Measurements from ENCODE around the gene SLC35B3. TPM values are rescaled to one million over a fixed set of nuclear protein-coding genes. Genes with fewer than 3 reads are reported as not detected.
"Not testable (repeated sequence)": the region's sequence is repeated elsewhere in the genome, so short reads cannot be mapped to it uniquely, and the experiment has no call there.

SLC35B3 gene
- total and polyA plus RNA-seq, 2 donors from 2014 or later, result 18.4 to 23.0 TPM

DNA sequence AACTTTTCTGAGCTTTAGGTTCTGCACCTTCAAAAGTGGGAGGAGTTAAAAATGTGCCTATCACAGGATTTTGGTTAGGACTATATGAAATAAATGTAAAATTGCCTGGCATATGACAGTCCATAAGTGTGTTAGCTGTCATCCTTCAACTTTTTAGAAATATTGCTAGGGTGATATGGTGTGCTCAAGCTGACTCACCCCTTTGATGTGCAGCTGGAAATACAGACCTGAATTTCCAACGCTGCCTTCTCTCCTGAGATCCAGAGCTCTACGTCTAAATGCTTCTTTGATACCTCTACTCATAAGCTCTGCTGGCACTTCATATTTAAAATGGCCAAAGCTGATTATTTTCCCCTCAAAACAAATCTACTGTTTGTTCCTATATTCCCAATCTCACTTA, 2.7 kb downstream of the SLC35B3 start:
- H3K9me3 ChIP-seq (ENCODE audit: control insufficient read depth in 2 of 3, insufficient read depth in 1 of 3, low read length in 3 of 3), result no peaks in the 10 kb centered on the region
- no peaks in the 10 kb centered on the region for H3K27me3 ChIP-seq (ENCODE audit: control insufficient read depth, insufficient read depth, low read length)
- no peak overlapping the region for H3K9ac ChIP-seq (ENCODE audit: low read length in 3 of 3)
- peaks cover 0 to 2% (median 0%) of the 10 kb centered on the region in 3 donors for H3K36me3 ChIP-seq (ENCODE audit: control insufficient read depth in 2 of 3, insufficient read depth in 3 of 3, low read length in 3 of 3)
- H3K4me1 ChIP-seq (ENCODE audit: control insufficient read depth in 2 of 3, insufficient read depth in 2 of 3, low read depth in 1 of 3, low read length in 3 of 3), result peaks cover 0 to 2% (median 0%) of the 10 kb centered on the region in 3 donors
- no peak overlapping the region for H3K27ac ChIP-seq (ENCODE audit: low read depth in 2 of 2, low read length in 2 of 2)
- H3K4me3 ChIP-seq (ENCODE audit: low read length in 3 of 3), result no peak overlapping the region
- intact Hi-C loops (cut with DNase I), result no loop called here
- DNase-seq (no peak), FAIRE-seq (no peak)
- TF ChIP-seq CTCF (IDR thresholded peaks at IDR 0.05; ENCODE audit: borderline replicate concordance, extremely low read depth, insufficient read depth), result no peak

DNA sequence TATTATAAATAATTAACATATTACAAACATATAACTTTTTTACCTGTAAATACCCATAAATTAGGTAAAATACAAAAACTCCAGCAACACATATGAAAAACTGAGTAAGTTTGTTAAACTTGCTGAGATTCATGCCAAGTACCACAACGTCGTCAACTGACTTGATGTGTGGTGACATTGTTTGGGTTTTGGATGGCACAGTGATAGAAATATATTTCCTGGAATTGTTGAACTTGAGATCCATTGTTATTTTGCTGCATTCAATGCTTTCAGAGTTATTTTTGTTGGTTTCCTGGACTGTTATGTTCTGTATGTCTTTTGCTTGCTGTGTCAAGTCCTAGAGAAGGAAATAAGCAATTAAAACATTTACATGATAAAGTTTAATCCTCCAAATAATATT, 5.5 kb downstream of the SLC35B3 start:
- Histone ChIP-seq H3K9ac (ENCODE audit: low read length in 3 of 3) (no peak overlapping the region), H3K27me3 (ENCODE audit: control insufficient read depth, insufficient read depth, low read length) (no peaks in the 10 kb centered on the region), H3K27ac (ENCODE audit: low read depth in 2 of 2, low read length in 2 of 2) (no peak overlapping the region), H3K9me3 (ENCODE audit: control insufficient read depth in 2 of 3, insufficient read depth in 1 of 3, low read length in 3 of 3) (no peaks in the 10 kb centered on the region), H3K4me3 (ENCODE audit: low read length in 3 of 3) (no peak overlapping the region), H3K4me1 (ENCODE audit: control insufficient read depth in 2 of 3, insufficient read depth in 2 of 3, low read depth in 1 of 3, low read length in 3 of 3) (peaks cover 0 to 2% (median 0%) of the 10 kb centered on the region in 3 donors), H3K36me3 (ENCODE audit: control insufficient read depth in 2 of 3, insufficient read depth in 3 of 3, low read length in 3 of 3) (peaks cover 0 to 7% (median 5%) of the 10 kb centered on the region in 3 donors)
- FAIRE-seq (no peak), DNase-seq (no peak)
- no peak for TF ChIP-seq CTCF (IDR thresholded peaks at IDR 0.05; ENCODE audit: borderline replicate concordance, extremely low read depth, insufficient read depth)
- intact Hi-C loops (cut with DNase I), result no loop called here

GRCh38 chr6:8426544-8426943, 8.8 kb downstream of the SLC35B3 start:
- H3K36me3 ChIP-seq (ENCODE audit: control insufficient read depth in 2 of 3, insufficient read depth in 3 of 3, low read length in 3 of 3); H3K9ac ChIP-seq (ENCODE audit: low read length in 3 of 3); FAIRE-seq; H3K4me1 ChIP-seq (ENCODE audit: control insufficient read depth in 2 of 3, insufficient read depth in 2 of 3, low read depth in 1 of 3, low read length in 3 of 3); H3K4me3 ChIP-seq (ENCODE audit: low read length in 3 of 3); DNase-seq; H3K27me3 ChIP-seq (ENCODE audit: control insufficient read depth, insufficient read depth, low read length); H3K9me3 ChIP-seq (ENCODE audit: control insufficient read depth in 2 of 3, insufficient read depth in 1 of 3, low read length in 3 of 3); intact Hi-C loops (cut with DNase I); H3K27ac ChIP-seq (ENCODE audit: low read depth in 2 of 2, low read length in 2 of 2): not testable (repeated sequence)

DNA sequence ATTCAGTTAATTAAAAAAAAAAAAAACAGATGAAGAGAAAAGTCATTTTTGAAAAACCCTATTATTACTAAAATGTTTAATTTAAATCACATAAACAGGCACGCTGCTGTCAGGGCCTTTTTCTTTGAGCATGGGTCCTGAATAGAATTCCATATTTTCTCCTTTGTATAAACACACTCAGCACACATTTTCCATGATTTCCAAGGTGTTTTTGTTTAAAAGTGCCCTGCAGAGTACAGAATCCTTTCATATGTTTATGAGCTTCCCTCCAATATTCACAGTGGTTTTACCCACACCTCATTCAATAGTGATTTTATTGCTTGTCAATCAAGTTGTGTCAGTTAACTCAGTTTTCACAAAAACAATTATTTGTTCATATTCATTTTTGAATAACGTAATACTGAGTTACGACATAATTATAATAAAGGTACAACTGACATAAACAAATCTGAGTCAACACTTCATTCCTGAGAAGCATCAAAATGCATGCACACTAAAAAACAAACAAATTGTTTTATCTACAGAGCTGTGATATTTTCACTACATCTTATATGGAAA, 15.2 kb downstream of the SLC35B3 start:
- H3K9ac ChIP-seq (ENCODE audit: low read length in 3 of 3), result no peak overlapping the region
- no peaks in the 10 kb centered on the region for H3K4me1 ChIP-seq (ENCODE audit: control insufficient read depth in 2 of 3, insufficient read depth in 2 of 3, low read depth in 1 of 3, low read length in 3 of 3)
- H3K4me3 ChIP-seq (ENCODE audit: low read length in 3 of 3), result no peak overlapping the region
- no peak for TF ChIP-seq CTCF (IDR thresholded peaks at IDR 0.05; ENCODE audit: borderline replicate concordance, extremely low read depth, insufficient read depth)
- no peak overlapping the region for H3K27ac ChIP-seq (ENCODE audit: low read depth in 2 of 2, low read length in 2 of 2)
- peaks cover 0 to 17% (median 15%) of the 10 kb centered on the region in 3 donors for H3K36me3 ChIP-seq (ENCODE audit: control insufficient read depth in 2 of 3, insufficient read depth in 3 of 3, low read length in 3 of 3)
- no peaks in the 10 kb centered on the region for H3K27me3 ChIP-seq (ENCODE audit: control insufficient read depth, insufficient read depth, low read length)
- H3K9me3 ChIP-seq (ENCODE audit: control insufficient read depth in 2 of 3, insufficient read depth in 1 of 3, low read length in 3 of 3), result no peaks in the 10 kb centered on the region
- intact Hi-C loops (cut with DNase I), result no loop called here
- FAIRE-seq, result no peak
- no peak for DNase-seq
